ENCODE data around the gene PHF2.

PHF2 gene

DNA sequence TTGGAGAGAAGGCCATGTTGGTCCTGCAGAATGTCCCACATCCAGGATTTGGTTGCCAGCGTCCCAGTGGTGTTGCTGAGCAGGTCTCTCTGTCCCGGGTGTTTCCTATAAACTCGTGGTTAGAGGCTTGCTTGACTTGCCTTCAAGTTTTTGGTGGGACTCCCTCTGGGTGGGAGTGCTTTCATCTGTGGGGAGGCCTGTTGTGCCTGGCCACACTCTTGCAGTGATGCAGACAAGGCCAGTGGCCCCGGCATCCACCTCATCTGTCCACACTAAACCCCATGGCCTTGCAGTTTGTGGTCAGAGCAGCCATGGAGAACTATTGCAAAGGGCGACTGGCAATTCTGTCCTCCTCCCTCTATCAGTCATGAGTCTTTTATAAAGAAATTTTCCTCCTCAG, 71.8 kb downstream of the PHF2 start:
- Histone ChIP-seq H3K4me3 (replicated peaks; ENCODE audit: low read depth, low read length) (no peak overlapping the region), H3K36me3 (ENCODE audit: control insufficient read depth, insufficient read depth, low read length) (peaks cover 9% of the 10 kb centered on the region), H3K27me3 (replicated peaks; ENCODE audit: control insufficient read depth, insufficient read depth, low read length) (no peaks in the 10 kb centered on the region)
- DNase-seq (ENCODE audit: extremely low read depth, insufficient read length), result no peak
- TF ChIP-seq, protein P1, sequence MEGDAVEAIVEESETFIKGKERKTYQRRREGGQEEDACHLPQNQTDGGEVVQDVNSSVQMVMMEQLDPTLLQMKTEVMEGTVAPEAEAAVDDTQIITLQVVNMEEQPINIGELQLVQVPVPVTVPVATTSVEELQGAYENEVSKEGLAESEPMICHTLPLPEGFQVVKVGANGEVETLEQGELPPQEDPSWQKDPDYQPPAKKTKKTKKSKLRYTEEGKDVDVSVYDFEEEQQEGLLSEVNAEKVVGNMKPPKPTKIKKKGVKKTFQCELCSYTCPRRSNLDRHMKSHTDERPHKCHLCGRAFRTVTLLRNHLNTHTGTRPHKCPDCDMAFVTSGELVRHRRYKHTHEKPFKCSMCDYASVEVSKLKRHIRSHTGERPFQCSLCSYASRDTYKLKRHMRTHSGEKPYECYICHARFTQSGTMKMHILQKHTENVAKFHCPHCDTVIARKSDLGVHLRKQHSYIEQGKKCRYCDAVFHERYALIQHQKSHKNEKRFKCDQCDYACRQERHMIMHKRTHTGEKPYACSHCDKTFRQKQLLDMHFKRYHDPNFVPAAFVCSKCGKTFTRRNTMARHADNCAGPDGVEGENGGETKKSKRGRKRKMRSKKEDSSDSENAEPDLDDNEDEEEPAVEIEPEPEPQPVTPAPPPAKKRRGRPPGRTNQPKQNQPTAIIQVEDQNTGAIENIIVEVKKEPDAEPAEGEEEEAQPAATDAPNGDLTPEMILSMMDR (IDR thresholded peaks at IDR 0.05; ENCODE audit: insufficient read depth, low read length, poor library complexity, severe bottlenecking), result no peak

DNA sequence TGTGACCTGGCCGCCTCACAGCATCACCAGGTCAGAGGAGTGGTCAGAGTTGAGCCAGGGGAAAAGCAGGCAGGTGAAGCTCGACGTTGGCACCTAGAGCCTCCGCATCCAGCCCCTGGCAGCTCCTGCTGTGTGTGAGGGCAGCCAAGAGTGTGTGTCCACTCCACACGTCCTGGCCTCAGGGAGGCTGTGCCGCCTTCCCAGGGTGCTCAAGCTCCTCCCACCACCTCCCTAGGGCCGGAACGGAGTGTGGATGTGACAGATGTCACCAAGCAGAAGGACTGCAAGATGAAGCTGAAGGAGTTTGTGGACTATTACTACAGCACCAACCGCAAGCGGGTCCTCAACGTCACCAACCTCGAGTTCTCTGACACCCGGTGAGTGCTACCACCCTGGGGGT, 72.5 kb downstream of the PHF2 start:
- DNase-seq (ENCODE audit: extremely low read depth, insufficient read length), result no peak
- TF ChIP-seq, protein P1 (IDR thresholded peaks at IDR 0.05; ENCODE audit: insufficient read depth, low read length, poor library complexity, severe bottlenecking), result no peak
- Histone ChIP-seq H3K36me3 (ENCODE audit: control insufficient read depth, insufficient read depth, low read length) (peaks cover 9% of the 10 kb centered on the region), H3K27me3 (replicated peaks; ENCODE audit: control insufficient read depth, insufficient read depth, low read length) (no peaks in the 10 kb centered on the region), H3K4me3 (replicated peaks; ENCODE audit: low read depth, low read length) (no peak overlapping the region)

DNA sequence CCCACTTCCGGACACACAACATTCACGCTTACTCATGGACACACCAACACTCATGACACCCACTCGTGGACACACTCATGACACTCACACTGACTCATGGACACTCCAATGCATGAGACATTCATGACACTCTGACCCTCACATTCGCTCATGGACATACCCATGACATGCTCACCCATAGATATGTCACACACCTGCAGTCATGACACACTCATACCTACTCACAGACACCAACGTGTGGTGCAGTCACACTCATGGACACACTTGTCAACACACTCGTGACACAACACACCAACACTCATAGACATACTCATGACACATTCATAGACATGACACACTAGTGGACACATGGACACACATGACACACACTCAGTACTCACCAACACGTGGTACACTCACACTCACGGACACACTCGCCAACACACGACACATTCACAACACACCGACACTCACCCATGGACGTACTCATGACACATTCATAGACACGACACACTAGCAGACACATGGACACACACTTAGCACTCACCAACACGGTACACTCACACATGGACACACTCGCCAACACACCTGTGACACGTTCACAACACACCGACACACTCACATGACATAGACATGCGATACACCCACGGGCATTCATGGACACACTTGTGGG, 73.4 kb downstream of the PHF2 start:
- TF ChIP-seq, protein P1 (IDR thresholded peaks at IDR 0.05; ENCODE audit: insufficient read depth, low read length, poor library complexity, severe bottlenecking), result no peak
- Histone ChIP-seq H3K27me3 (replicated peaks; ENCODE audit: control insufficient read depth, insufficient read depth, low read length) (no peaks in the 10 kb centered on the region), H3K36me3 (ENCODE audit: control insufficient read depth, insufficient read depth, low read length) (peaks cover 9% of the 10 kb centered on the region), H3K4me3 (replicated peaks; ENCODE audit: low read depth, low read length) (no peak overlapping the region)
- no peak for DNase-seq (ENCODE audit: extremely low read depth, insufficient read length)

DNA sequence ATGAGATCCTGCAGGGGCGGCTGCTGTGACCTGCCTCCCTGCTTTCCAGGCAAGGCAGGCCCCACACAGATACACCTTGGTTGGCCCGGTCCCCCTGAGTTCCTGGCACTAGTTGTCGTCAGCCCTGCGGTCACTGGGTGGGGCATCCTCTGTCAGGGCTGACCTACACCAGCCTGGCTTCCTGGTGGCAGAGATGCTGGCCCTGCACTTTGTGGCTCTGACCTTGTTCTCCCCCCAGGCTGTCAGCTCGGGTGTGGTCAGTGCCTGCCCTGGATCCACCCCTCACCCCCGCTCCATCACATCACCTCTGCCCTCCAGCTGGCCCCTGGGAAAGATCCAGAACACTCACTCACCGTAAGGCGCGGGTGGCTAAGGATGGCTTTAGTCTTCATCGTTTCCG, 74.1 kb downstream of the PHF2 start:
- no peak overlapping the region for H3K4me3 ChIP-seq (replicated peaks; ENCODE audit: low read depth, low read length)
- no peaks in the 10 kb centered on the region for H3K27me3 ChIP-seq (replicated peaks; ENCODE audit: control insufficient read depth, insufficient read depth, low read length)
- DNase-seq (ENCODE audit: extremely low read depth, insufficient read length), result no peak
- TF ChIP-seq, protein P1 (IDR thresholded peaks at IDR 0.05; ENCODE audit: insufficient read depth, low read length, poor library complexity, severe bottlenecking), result no peak
- H3K36me3 ChIP-seq (ENCODE audit: control insufficient read depth, insufficient read depth, low read length), result peaks cover 9% of the 10 kb centered on the region

DNA sequence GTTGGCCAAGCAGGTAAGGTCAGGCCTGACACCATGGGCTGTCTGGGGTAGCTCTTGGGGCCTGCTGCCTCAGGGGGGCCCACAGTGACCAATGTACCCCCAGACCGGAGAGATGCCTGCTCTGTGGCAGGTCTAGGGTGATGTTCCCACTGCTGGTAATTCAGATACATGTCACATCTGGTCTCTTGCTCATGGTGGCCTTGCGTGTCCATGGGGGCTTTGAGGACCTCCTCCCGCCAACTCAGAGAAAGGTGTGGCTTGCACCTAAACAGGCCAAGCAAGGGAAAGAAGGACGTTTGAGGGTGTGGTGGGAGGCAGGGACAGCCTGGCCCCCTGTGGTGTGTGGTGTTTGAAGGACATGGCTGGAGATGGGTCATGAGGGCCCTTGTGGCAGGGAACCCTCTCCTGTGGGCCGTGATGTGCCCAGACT, 75.2 kb downstream of the PHF2 start:
- DNase-seq (ENCODE audit: extremely low read depth, insufficient read length), result no peak
- TF ChIP-seq, protein P1 (IDR thresholded peaks at IDR 0.05; ENCODE audit: insufficient read depth, low read length, poor library complexity, severe bottlenecking), result no peak
- no peak overlapping the region for H3K4me3 ChIP-seq (replicated peaks; ENCODE audit: low read depth, low read length)
- H3K36me3 ChIP-seq (ENCODE audit: control insufficient read depth, insufficient read depth, low read length), result peaks cover 8% of the 10 kb centered on the region
- H3K27me3 ChIP-seq (replicated peaks; ENCODE audit: control insufficient read depth, insufficient read depth, low read length), result no peaks in the 10 kb centered on the region
